ENCODE results near the gene CSNK1D.

- no peak for TF ChIP-seq REST (IDR thresholded peaks at IDR 0.05; ENCODE audit: borderline replicate concordance)
- no peak for TF ChIP-seq CTCF (IDR thresholded peaks at IDR 0.05; ENCODE audit: poor library complexity, severe bottlenecking)
- TF ChIP-seq EP300 (conservative IDR thresholded peaks at IDR 0.05; ENCODE audit: poor library complexity, severe bottlenecking): no peak
- no peak for TF ChIP-seq EZH2 (IDR thresholded peaks at IDR 0.05; ENCODE audit: borderline replicate concordance, insufficient read depth, low read length, poor library complexity, severe bottlenecking)
- TF ChIP-seq TAF1 (IDR thresholded peaks at IDR 0.05; ENCODE audit: low read depth): no peak
- no peak for TF ChIP-seq POLR2AphosphoS5 (IDR thresholded peaks at IDR 0.05)
- no peak for TF ChIP-seq RAD21 (conservative IDR thresholded peaks at IDR 0.05)
- no peak for TF ChIP-seq MXI1 (conservative IDR thresholded peaks at IDR 0.05; ENCODE audit: poor library complexity, severe bottlenecking)
Measured at GRCh38 chr17:82202981-82203380, 70.5 kb downstream of the CSNK1D start.

Data from neural cell (in vitro differentiated cells).